Transverse colon (tissue), 4 donors: ENCODE data around the gene WIPF3. TPM values are rescaled to one million over a fixed set of nuclear protein-coding genes. Genes with fewer than 3 reads are reported as not detected.

ENCODE experiments used
- DNase-seq: peaks from one replicate; pipeline ENCODE4 v3.0.0-alpha.2; 2019
- H3K27ac ChIP-seq, 4 donors: fragments of 200-600 bp; sonication (generic); 2 replicates each; pipeline ENCODE4 v1.5.1; 2016 to 2018; ENCODE audit warnings: inconsistent platforms in 4 of 4
- H3K27me3 ChIP-seq: fragments of 200-600 bp; sonication (generic); 2 replicates; pipeline ENCODE4 v1.5.1; 2017; ENCODE audit warnings: inconsistent platforms
- H3K36me3 ChIP-seq, 4 donors: fragments of 200-600 bp; sonication (generic); 2 replicates each; pipeline ENCODE4 v1.5.1; 2017 to 2019; ENCODE audit warnings: inconsistent platforms in 4 of 4
- H3K4me1 ChIP-seq, 4 donors: fragments of 200-600 bp; sonication (generic); 2 replicates each; pipeline ENCODE4 v1.5.1; 2017 to 2020; ENCODE audit warnings: inconsistent platforms in 4 of 4
- H3K4me3 ChIP-seq, 4 donors: fragments of 200-600 bp; sonication (generic); 1 replicate in 1 of 4; 2 replicates in 3 of 4; pipeline versions ENCODE4 v1.5.1 to v1.6.1; 2017 to 2019; ENCODE audit warnings: inconsistent platforms in 4 of 4
- H3K9me3 ChIP-seq, 2 donors: fragments of 200-600 bp; sonication (generic); 2 replicates each; pipeline ENCODE4 v1.5.1; 2017 to 2019; ENCODE audit warnings: inconsistent platforms in 2 of 2
- EP300 ChIP-seq: sonication (generic); formaldehyde crosslinking; IDR thresholded peaks from one replicate; pipeline ENCODE4 v1.6.1; 2017; ENCODE audit warnings: antibody characterized with exemption, low read depth
- POLR2A ChIP-seq: fragments of 450-650 bp; IDR thresholded peaks from one replicate; pipeline ENCODE4 v1.6.1; 2016; ENCODE audit warnings: antibody characterized with exemption, mild to moderate bottlenecking, moderate library complexity
- POLR2AphosphoS5 ChIP-seq, 3 donors: sonication (generic); formaldehyde crosslinking; IDR thresholded peaks; one replicate each; pipeline ENCODE4 v1.6.1; 2016; ENCODE audit warnings: antibody characterized with exemption in 3 of 3
- WGBS, 2 donors: methylation state at CpG; one replicate each; pipeline ENCODE4 v1.1.5; 2018; ENCODE audit warnings: low coverage in 1 of 2; 5-methylcytosine and 5-hydroxymethylcytosine counted together
- in situ Hi-C, 4 donors: fragments of 200-750 bp; cut with MboI; loops; one replicate each; pipeline versions ENCODE4 v1.15.0 to v1.15.1; 2017; ENCODE audit warnings: low sequenced_read_pairs in 3 of 4, low pct_ligation_motif_present in 1 of 4, low pct_unique_long_range_greater_than_20kb in 1 of 4
- intact Hi-C: fragments of 100-400 bp; cut with DNase I; formaldehyde crosslinking; loops from one replicate; pipeline ENCODE4 v1.15.1; 2023; ENCODE audit warnings: low total_unique reads
- total RNA-seq, 4 donors: library from RNA; depleted of rRNA; stranded (reverse); fragments of >200 nt; gene quantifications; one replicate each; pipeline ENCODE4 v1.1.0, GENCODE V29; 2016
- TF ChIP-seq, protein P1 (sequence below), 5 experiments: fragments of 200-600 bp in 3 of 5; fragments of 450-650 bp in 2 of 5; sonication (generic) in 3 of 5; IDR thresholded peaks; 1 replicate in 2 of 5; 2 replicates in 3 of 5; pipeline ENCODE4 v1.5.1; 2016 to 2017; ENCODE audit warnings: antibody characterized with exemption in 5 of 5, inconsistent platforms in 3 of 5, mild to moderate bottlenecking in 2 of 5, moderate library complexity in 1 of 5

The WIPF3 gene
- total RNA-seq, 4 donors from 2014 or later: 0.41 to 3.7 TPM; not detected in 2

DNA sequence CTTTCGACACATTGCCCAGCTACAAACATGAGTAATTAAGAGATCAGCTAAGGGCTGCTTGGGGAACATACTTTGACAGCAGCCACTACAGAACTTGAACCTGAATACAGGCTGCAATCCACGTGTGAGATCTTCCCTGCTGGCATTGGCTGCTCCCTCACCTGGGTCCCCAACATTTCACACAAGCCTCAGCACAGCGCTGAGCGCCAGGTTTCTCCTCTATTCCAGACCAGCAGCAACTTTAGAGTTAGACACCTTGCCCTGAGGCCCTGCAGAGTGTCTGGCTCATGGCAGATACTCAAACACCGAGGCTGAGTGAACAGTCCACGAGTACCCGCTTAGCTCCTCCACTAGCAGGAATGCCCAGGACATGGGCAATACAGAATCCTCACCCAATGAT, 1.3 kb upstream of the WIPF3 start:
- intact Hi-C loops: no loop called here
- WGBS, 2 donors: 80 to 89% methylated on average over 1 to 7 of the region's 7 CpGs
- Histone ChIP-seq H3K4me3 (no peak overlapping the region), H3K9me3 (no peaks in the 10 kb centered on the region), H3K27me3 (peaks cover 69% of the 10 kb centered on the region), H3K4me1 (peaks cover 0 to 17% (median 13%) of the 10 kb centered on the region in 4 donors), H3K27ac (no peak overlapping the region), H3K36me3 (no peaks in the 10 kb centered on the region)
- no peak for DNase-seq
- in situ Hi-C loops: no loop called here
- no peak for TF ChIP-seq EP300
- TF ChIP-seq, protein P1, sequence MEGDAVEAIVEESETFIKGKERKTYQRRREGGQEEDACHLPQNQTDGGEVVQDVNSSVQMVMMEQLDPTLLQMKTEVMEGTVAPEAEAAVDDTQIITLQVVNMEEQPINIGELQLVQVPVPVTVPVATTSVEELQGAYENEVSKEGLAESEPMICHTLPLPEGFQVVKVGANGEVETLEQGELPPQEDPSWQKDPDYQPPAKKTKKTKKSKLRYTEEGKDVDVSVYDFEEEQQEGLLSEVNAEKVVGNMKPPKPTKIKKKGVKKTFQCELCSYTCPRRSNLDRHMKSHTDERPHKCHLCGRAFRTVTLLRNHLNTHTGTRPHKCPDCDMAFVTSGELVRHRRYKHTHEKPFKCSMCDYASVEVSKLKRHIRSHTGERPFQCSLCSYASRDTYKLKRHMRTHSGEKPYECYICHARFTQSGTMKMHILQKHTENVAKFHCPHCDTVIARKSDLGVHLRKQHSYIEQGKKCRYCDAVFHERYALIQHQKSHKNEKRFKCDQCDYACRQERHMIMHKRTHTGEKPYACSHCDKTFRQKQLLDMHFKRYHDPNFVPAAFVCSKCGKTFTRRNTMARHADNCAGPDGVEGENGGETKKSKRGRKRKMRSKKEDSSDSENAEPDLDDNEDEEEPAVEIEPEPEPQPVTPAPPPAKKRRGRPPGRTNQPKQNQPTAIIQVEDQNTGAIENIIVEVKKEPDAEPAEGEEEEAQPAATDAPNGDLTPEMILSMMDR (IDR thresholded peaks at IDR 0.05): no peak
- no peak for TF ChIP-seq POLR2A
- no peak for TF ChIP-seq POLR2AphosphoS5 (IDR thresholded peaks at IDR 0.05)

DNA sequence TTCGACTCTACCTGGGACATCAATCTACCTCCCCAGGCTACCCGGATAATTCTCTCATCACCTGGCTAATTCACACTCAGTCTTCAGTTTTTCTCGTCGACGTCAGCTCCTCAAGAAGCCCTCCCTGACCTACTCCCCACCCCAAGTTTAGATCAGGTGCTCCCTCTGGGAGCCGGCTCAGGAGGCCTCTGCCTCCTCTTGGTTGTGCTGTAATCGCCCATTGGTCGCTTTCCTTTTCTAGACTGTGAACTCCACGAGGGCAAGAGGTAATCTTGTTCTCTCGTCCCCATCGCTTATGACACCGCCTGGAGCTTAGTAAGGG, 461 bp upstream of the WIPF3 start:
- no peak for DNase-seq
- Histone ChIP-seq H3K4me3 (peak overlapping the region in 3 of 4 donors; percentile 46 to 61 (median 61)), H3K27me3 (peaks cover 77% of the 10 kb centered on the region), H3K4me1 (peaks cover 0 to 17% (median 13%) of the 10 kb centered on the region in 4 donors), H3K27ac (peak overlapping the region in 1 of 4 donors; percentile 44), H3K9me3 (no peaks in the 10 kb centered on the region), H3K36me3 (no peaks in the 10 kb centered on the region)
- in situ Hi-C loops: no loop called here
- intact Hi-C loops: no loop called here
- 67 to 82% methylated on average over 5 to 12 of the region's 12 CpGs for WGBS, 2 donors
- TF ChIP-seq POLR2AphosphoS5 (IDR thresholded peaks at IDR 0.05): no peak
- TF ChIP-seq POLR2A: no peak
- no peak for TF ChIP-seq EP300

DNA sequence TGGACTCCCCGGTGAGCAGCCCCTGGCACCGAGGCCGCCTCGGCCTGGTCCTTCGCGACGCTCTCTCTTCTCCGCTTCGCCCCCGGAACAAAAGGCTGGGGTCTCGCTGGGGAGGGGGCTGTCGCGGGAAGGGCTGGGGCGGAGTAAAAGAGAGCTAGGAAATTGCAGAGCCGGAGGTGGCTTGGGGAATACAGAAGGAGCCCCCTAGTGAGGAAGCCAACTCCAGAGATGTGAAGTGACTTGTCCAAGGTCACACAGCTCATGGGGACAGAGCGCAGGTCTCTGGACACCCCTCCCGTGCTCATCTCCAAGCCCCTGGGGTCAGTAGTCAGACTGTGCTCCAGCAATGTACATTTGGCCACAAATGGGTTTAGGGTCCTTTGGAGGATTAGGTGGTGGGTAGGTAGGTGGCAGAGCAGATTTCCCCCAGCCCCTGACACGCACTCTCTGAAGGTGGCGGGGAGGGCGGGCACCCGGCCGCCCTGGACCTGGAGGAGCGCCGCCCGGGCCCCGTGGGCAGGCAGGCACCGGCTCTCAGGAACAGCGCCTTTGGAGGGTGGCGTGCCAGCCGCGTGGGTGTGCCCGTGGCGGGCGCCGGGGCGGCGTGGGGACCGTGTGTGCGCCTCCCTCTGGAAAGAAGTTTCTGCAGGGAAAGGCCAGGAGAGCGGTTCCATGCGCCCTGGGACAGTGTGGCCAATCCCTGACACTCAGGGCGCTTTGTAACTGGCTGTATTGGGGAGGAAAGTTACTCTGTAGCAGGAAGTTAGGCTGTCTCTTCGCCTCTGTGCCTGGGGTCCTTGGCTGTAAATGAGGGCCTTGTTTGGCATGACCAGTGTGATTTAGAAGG, 910 bp downstream of the WIPF3 start:
- H3K27ac ChIP-seq: peak overlapping the region in 3 of 4 donors; percentile 20 to 44 (median 33)
- in situ Hi-C loops (no loop called here), intact Hi-C loops (no loop called here)
- no peaks in the 10 kb centered on the region for H3K36me3 ChIP-seq
- peaks cover 72% of the 10 kb centered on the region for H3K27me3 ChIP-seq
- no peaks in the 10 kb centered on the region for H3K9me3 ChIP-seq
- TF ChIP-seq, protein P1 (IDR thresholded peaks at IDR 0.05): peak in 2 of 5 experiments; percentile 8 to 18
- no peak for TF ChIP-seq EP300
- 15 to 17% methylated on average over 2 to 40 of the region's 43 CpGs for WGBS, 2 donors
- peaks cover 0 to 25% (median 15%) of the 10 kb centered on the region in 4 donors for H3K4me1 ChIP-seq
- peak; percentile 58 for DNase-seq
- peak overlapping the region; percentile 12 to 61 (median 54) for H3K4me3 ChIP-seq

DNA sequence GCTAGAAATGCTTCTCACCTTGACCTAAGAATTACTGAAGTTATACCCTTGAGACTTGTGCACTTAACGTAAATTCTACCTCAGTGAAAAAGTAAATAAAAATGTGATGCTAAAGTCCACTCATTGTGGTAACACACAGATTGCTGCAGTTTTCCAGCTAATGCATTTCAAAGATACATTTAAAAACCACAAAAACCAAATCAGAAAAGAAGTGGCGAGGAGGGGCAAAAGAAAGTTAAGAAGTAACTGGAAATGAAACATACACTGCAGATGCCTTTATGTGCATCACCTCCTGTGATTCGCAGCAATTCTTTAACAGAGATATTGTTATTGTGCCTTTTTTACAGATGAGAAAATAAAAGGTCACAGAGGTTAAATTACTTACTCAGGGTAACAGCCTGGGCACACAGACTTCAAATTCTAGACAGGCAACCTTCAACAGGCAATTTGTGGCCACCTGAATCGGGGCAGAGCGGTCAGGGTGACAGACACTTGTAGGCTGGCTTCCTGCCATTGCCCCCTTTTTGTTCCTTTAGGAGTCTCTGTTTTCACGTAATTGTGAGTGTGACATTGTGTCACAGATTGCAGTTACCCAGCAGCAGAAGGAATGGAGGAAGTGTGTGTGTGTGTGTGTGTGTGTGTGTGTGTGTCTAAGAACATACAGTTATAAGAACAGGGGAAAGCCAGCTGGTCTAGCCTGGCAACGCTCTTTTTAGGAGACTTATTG, 1.9 kb downstream of the WIPF3 start:
- Histone ChIP-seq H3K4me3 (no peak overlapping the region), H3K27ac (no peak overlapping the region), H3K9me3 (no peaks in the 10 kb centered on the region), H3K27me3 (peaks cover 69% of the 10 kb centered on the region), H3K36me3 (no peaks in the 10 kb centered on the region), H3K4me1 (peaks cover 0 to 25% (median 15%) of the 10 kb centered on the region in 4 donors)
- DNase-seq: no peak
- intact Hi-C loops (no loop called here), in situ Hi-C loops (no loop called here)
- WGBS, 2 donors: 70 to 71% methylated on average over 6 to 7 of the region's 7 CpGs
- TF ChIP-seq POLR2A: no peak
- TF ChIP-seq, protein P1 (IDR thresholded peaks at IDR 0.05): no peak
- TF ChIP-seq POLR2AphosphoS5 (IDR thresholded peaks at IDR 0.05): no peak
- no peak for TF ChIP-seq EP300
